GM18507 (cell line): ENCODE data around the gene NDUFB5.
A peak's percentile ranks its signal among the peaks of the same experiment; 100 is the strongest.

Experiments
- DNase-seq: peaks from one replicate; pipeline ENCODE4 v3.0.0; 2011; ENCODE audit warnings: low read depth; ENCODE audit not compliant: insufficient read length; ENCODE audit errors: extremely low spot score
- FAIRE-seq: peaks from 2 replicates; lab custom pipeline; 2011; peaks lifted over from hg19 to GRCh38; lab: Jason Lieb, UNC

Gene NDUFB5

DNA sequence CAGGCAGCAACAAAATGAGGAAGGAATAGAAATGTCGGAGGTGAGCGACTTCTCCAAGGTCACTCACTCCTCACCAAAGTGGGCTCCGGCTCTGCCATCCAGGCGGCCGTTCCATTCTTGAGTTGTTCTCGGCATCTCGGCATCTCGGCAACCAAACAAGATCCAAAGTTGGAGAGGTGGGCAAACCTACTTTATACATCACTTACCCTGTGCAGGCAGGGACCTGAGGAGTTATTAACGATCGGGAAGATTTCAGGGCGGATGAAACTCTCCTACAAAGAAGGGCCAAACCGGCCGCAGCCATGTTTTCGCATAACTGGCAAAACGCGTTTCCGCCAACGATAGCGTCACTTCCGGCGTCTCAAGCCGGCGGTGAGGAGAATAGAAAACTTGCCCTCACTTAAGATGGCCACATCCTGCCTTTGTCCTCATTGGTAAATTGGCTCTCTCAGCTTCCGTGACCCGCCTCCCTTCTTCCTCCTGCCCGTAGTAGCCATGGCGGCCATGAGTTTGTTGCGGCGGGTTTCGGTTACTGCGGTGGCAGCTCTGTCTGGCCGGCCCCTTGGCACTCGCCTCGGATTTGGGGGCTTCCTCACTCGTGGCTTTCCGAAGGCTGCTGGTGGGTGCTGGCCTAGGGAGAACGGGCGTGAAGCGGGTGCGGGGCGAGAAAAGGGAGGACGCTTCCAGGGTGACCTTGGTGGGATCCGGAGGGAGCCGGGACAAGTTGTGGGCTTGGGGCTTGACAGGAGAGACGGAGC lies at the start of gene NDUFB5, which contains the start of gene MRPL47:
Gene NDUFB5, plus strand, starts transcription at position 474 of the 758 bp plus-strand sequence. Its CDS starts 22 bp downstream, at position 496.
Gene MRPL47, minus strand, starts transcription at position 318 of the 758 bp plus-strand sequence. Its CDS starts 14 bp downstream, at position 304.
- FAIRE-seq: peak; percentile 97
- DNase-seq: peak; percentile 85

DNA sequence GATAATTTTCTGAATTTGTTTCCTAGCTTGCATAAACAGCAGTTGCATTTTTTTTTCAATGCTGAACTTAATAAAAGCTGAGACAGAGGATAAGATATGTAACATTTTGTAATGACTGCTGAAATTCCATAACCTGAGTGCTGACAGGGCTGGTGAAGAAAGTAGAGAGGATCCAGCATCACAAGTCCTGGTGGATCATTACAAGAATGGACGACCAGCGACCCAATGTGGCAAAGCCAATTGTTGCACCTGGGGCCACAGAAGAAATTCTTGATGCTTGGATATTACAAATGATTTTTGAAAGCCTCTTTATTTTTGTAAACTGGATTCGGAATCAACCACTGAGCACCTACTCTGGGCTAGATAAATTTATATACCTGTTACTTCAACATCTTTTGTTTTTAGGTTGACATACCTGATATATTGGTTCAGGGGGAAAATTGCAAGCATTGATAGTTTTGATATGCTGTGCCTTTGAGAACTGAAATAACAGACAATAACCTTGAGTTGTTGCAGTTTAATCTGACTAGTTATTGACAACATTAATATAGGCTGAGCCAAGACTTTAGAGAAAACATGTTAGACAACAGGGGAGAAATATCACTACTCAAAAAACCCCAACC lies 45.7 kb upstream of the NDUFB5 start:
- FAIRE-seq: peak; percentile 83
- no peak for DNase-seq

DNA sequence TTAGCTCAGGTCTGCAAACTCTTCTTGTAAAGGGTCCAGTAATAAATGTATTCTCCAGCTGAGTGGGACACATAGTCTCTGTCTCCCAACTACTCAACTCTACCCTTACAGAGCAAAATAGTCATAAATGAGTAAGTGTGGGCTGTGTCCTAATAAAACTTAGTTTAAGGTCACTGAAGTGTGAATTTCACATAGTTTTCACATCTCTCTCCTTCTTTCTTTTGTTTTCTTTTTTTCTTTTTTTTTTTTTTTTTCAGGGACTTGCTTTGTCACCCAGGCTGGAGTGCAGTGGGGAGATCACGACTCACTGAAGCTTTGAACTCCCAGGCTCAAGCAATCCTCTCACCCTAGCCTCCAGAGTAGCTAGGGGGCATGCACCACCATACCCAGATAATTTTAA lies 43.8 kb upstream of the NDUFB5 start:
- FAIRE-seq (peak; percentile 24), DNase-seq (no peak)

DNA sequence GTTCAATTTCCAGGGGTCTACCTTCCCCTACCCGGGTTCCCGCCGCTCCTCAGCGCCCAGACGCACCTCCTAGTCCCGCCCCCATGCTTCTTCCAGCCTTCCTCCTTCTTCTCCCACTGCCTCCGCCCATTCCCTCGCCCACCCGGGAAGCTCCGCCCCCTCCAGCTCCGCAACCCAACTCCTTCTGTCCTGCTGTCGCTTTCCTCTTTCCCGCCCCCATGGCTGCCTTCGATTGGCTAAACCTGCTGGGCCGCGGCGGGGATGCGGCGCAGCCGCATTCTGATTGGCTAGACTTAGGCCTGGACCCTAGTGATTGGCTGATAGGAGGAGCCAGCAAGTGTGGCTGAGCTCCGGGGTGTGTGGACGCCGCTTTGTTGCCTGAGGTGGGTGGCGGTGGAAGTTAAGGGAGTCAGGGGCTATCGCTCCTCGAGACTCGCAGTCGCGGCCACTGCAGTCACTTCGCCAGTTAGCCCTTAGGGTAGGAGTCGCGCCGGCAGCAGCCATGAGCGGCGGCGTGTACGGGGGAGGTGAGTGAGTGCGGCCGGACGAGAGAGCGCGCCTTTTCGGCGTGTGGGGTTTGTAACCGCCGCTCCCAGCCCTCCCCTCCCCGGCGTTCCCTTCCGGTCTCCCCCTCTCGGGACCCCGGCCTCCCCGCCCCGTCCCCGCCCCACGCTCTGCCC lies 41.9 kb upstream of the NDUFB5 start, which contains the start of gene ACTL6A:
Gene ACTL6A, plus strand, starts transcription at position 336 of the 680 bp plus-strand sequence. Its CDS starts 167 bp downstream, at position 503.
- peak; percentile 97 for DNase-seq
- FAIRE-seq: peak; percentile 100

DNA sequence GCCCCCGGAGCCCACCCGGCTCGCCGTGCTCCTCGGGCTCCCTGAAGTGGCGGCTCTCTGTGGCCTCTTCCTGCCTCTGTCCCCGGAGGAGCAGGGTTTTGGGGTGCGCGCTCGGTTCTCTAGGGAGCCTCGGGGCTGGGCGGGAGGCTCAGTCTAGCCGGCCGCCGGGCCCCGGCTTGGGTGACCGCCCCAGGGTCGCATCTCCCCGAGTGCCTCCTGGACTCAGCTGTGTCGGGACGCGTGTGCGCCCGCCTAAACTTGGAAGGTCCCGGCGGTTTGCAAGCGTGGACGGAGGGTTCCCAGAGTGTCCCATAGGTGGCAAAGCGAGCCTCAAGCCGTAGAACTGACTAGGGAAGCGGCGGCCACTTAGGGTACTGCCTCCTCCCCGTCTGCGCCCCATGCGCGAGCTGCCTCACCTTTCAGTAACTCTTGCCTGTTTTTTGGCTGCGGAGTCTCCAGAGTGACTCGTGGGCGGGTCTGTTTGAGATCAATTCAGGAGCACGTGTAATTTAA lies 41.3 kb upstream of the NDUFB5 start:
- FAIRE-seq (peak; percentile 86), DNase-seq (peak; percentile 32)

DNA sequence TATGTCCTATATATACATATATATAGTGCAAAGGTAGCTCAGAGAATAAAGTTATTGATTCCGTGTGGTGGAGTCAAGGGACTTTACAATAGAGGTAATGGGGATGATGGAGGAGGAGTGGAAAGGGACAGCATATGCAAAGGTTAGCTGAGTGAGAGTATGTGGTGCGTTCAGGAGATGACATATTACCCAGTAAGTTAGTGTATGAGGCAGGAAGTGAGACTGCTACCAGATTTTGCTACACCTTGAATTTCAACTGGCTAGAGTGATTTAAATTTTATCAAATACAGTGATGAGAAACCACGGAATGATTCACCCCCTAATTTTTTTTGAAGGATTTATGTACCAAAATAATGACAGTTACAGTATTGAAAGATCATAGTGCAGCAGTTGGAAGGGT lies 39.1 kb upstream of the NDUFB5 start:
- DNase-seq (no peak), FAIRE-seq (peak; percentile 49)

DNA sequence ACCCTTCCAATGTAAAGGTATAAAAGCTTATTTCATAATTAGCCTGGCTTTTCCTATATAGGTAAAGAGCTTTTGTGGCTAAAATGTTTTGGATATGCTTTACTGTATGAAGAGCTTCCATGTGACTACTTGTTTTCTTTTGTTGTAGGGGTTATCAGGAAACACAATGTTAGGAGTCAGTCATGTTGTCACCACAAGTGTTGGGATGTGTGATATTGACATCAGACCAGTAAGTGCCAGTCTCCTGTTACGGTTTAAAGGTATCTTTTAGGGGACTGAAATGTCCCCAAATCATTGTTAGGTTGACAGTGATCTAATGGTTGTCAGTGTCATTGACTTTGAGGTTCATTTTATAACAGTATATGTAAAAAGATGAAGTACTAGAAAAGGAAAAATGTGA lies 23.6 kb upstream of the NDUFB5 start:
- FAIRE-seq (peak; percentile 15), DNase-seq (no peak)

DNA sequence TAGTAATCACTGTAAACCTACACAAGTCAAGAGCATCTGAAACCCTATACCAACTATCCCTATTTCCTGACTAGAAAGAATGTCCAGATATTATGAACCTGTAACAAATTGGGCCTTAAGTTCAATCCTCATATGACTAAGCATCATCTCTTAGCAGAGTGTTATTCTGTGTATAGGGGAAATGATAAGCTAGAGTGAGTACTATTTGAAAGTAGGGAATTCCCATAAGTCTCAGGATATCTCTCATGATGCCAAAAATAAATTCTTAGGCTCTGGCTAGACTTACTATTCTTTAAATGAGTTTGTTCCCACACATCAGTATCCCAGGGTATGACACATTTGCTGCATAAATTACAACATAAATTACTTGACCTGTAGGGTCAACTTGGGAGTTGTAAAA lies 15.5 kb upstream of the NDUFB5 start:
- no peak for DNase-seq
- FAIRE-seq: no peak

DNA sequence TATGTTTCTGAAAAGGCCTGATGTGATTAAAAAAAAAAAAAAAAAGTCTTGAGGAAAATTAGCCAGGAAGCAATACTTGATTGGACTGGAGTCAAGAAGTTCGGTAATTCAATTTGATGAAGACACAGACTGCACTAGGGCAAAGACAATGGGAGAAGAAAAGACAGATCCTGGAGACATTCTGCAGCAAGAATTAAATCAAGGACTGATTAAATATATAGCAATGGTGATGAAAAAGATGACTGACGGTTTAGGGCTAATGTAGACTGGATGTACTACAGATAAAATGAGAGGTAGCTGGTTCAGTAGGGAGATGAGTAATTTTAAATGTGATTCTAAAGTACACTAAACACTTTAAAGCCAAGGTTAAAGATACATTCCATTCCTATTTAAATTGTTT lies 13.9 kb upstream of the NDUFB5 start:
- no peak for DNase-seq
- FAIRE-seq: no peak

DNA sequence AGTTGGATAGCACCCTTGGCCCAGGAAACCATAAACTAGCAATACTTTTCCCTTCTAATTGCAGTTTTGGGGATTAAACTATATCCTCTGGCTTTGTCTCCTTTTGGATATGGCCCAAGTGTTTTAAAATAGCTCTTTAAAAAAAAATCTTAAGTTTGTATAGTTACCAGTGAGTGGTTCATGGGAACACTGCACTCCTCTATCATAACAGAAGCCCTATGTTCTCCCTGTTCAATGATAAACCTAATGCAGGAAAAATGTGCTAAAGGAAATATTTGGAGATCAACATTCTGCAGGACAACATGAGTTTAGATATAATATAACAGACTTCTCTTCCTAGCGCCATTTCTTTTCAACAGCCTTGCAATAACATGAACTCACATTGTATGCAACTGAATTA lies 13.3 kb upstream of the NDUFB5 start:
- no peak for FAIRE-seq
- no peak for DNase-seq

DNA sequence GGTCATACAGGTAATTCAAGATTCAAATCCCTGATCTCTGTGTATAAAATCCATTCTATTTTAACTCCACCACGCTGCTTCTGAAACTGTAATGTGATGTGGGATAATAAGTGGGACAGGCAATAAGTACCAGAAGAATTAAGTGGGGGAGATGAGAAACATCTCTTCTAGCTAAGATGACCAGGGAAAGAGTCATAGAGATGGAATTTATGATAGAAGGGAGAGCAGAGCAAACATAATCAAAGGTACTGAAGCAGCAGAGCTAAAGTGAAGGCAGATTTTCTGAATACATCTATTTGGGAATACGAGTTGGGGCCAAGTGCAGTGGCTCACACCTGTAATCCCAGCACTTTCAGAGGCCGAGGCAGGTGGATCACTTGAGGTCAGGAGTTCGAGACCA lies 5.1 kb upstream of the NDUFB5 start:
- no peak for FAIRE-seq
- no peak for DNase-seq

DNA sequence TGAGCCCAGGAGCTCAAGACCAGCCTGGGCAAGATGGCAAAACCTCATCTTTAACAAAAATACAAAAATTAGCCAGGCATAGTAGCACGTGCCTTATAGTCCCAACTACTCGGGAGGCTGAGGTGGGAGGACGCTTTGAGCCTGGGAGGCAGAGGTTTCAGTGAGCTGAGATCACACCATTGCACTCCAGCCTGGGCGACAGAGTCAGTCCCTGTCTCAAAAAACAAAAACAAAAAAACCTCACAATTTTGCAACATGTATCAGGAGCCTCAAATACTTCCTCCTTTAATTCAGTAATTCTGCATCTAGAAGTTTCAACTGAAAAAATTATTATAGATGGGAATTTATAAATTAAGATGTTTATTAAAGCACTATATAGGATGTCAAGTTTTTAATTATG lies 1.3 kb upstream of the NDUFB5 start:
- FAIRE-seq (no peak), DNase-seq (no peak)

DNA sequence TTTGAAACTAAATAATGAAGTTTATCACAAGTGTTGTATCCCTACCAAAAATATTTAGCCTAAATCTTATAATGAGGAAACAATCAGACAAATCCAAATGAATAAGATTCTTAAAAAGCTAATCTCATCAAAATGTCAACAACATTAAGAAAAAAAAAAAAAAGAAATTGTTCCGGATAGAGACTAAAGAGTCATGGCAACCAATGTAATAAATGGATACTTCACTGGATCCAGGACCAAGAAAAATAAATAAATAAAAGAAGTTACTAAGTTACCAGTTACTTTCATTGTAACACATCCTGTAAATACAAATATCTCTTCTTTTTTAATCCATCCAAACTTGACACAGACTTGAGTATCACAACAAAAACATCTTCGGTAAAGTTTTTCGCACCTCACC lies 763 bp upstream of the NDUFB5 start:
- DNase-seq (no peak), FAIRE-seq (no peak)

DNA sequence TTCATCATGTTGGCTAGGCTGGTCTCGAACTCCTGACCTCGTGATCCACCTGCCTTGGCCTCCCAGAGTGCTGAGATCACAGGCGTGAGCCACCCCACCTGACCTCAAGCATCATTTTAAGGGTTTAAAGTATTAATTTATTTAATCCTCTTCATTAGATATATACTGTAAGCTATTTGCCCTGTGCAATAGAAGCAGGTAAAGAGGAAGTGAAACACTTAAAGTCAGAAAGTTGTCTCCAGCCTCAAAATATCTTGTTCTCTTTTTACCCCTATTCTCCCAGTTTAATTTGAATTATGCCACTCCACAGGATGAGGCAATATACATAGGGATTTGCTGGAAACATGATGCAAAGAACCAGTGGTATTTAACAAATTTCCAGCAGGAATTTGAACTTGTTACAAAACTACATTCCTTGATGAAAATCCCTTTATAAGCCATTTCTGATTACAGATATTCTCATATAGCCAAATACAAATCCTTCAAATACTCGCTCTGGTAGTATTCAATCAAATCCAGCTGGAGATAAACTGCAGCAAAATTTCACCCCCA lies 2.0 kb downstream of the NDUFB5 start:
- FAIRE-seq (peak; percentile 9), DNase-seq (no peak)

DNA sequence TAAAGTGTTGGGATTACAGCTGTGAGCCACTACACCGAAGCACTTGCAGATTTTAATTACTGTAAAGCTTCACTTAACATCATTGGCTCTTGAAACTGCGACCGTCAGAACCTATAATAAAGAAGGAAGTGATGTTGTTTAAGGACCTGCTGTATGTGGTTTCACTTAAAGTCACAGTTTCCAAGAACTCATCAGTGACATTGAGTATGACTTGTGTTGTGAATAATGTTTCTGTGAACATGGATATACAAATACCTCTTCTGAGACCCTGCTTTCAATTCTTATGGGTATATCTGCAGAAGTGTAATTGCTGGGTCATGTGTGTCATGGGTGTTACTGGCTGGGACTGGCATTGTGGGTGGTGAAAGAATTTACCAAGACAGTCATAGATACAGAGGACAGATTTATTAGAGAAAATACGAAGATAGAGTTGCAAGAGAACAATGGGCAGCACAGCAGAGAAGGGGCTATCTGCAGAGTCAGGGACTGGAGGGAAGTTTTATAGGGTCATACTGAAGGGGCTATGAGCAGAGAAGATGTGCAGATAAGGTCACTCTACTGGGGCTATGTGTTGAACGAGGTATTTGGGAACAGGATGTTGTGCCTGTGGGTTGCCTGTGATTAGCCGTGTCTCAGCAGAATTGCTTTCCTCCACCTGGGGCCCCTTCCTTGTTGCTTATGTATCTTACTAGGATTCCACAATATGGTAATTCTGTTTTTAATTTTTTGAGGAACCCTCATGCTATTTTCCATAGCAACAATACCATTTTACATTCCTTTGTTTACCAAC lies 4.5 kb downstream of the NDUFB5 start:
- no peak for DNase-seq
- peak; percentile 80 for FAIRE-seq

DNA sequence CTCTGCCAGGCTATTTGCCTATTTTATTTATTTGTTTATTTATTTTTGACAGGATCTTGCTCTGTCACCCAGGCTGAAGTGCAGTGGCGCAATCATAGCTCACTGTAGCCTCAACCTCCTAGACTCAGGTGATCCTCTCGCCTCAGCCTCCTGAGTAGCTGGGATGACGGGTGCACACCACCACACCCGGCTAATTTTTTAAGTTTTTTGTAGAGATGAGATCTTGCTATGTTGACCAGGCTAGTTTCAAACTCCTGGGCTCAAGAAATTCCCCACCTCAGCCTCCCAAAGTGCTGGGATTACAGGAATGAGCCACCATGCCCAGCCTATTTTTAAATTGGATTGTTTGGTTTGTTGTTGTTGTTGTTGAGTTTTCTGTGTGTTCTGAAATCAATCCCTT lies 5.5 kb downstream of the NDUFB5 start:
- FAIRE-seq (no peak), DNase-seq (no peak)

DNA sequence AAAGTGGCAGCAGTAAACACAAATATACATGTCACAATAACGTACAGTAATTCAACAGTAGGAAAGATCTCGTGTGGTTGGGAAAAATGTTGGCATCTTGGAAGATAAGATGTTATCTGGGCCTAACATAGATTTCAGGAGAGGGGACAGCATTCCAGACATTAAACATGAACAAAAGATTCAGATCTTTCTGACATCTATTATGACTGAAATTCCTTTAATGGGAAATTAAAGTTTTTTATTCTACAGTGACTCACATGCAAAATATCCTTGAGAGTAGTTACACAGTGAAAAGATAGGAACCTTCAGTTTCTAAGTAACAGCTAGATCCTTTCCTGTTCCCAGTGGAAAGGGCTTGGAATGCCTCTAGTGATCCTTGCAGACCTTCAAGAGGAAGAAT lies 9.2 kb downstream of the NDUFB5 start:
- no peak for DNase-seq
- no peak for FAIRE-seq

DNA sequence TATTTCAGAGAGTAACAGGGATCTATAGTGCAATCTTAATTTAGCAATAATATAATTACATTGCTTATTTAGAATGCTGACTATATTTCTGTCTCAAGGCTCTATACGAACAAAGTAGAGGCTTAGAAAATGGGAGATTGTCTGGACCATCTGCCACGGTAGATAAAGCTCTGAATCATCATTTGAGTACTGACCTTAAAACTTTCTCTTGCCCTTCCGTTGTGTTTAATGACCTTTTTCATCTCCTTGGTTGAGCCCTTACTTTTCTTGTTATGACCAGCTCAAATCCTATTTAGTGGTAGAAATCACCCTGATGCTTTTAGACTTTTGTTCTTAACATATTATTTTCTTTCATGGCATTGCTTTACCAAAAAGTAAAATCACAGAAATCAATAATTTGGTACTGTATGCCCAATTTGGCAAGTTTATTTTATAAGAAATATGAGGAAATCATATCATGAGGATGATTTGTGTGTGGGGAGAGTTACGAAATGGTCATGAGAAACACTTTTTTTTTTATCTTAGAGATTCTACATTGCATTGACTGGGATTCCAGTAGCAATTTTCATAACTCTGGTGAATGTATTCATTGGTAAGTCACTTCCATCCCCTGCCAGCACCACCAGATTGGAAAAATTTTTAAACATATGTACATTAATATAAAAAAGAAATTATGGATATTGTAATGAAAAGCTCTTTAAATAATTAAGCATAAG lies 11.0 kb downstream of the NDUFB5 start:
- DNase-seq (no peak), FAIRE-seq (no peak)

DNA sequence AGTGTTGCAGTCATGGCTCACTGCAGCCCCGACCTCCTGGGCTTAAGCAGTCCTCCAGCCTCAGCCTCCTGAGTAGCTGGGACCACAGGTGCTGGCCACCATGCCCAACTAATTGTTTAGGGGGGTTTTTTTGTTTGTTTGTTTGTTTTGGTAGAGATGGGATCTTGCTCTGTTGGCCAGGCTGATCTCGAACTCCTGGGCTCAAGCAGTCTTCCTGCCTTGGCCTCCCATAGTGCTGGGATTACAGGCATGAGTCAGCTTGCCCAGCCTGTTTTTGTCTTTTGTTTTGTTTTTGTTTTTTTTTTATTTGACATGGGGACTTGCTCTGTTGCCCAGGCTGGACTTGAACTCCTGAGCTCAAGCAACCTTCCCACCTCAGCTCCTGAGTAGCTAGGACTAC lies 17.4 kb downstream of the NDUFB5 start:
- no peak for DNase-seq
- no peak for FAIRE-seq
